HG02759 (cell line): ENCODE data around the gene RNF217.
"Not testable (repeated sequence)": the region's sequence is repeated elsewhere in the genome, so short reads cannot be mapped to it uniquely, and the experiment has no call there.

Experiments
- ATAC-seq: cut with Tn5 transposase; IDR thresholded peaks from one replicate; pipeline ENCODE4 v1.9.1; 2021; ENCODE audit warnings: mild to moderate bottlenecking, moderate library complexity; ENCODE audit not compliant: unreplicated experiment

Gene RNF217

DNA sequence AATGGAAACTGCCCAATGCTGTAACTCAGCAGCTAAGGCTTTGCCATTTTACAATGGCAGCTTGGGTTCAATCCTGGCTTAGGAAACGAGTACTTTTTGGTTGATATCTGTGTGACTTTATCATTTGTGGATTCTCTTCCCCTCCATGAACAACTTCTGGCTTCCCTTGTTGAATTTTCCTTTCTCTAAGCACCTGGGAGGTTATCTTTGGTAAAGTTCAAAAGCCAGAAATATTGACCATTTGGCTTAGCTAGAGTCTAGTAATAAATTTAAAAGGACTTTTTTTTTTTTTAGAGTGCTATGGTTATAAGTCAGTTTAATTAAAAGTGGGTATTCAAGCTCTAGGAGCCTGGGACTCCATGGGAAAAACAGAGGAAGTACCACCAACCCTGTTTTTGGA lies 159.7 kb downstream of the RNF217 start:
- ATAC-seq, result no peak

DNA sequence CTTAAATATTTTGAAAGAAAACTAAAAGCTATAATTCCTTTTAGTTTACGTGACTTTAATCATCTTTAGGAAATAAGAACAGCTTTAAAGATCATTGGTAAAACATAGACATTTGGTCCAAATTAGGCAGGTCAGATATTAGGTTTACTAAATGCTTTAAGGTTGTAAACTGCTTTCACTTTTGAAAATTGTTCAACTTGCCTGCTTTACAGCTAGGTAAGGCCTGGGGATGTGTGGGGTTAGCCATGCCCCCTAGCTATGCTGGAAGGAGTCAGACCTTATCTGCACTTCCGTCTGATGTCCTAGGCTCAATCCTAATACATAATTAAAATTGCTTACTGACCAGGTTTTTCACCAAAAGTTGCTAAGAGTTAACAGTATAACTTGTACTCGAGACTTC lies 160.8 kb downstream of the RNF217 start:
- no peak for ATAC-seq

DNA sequence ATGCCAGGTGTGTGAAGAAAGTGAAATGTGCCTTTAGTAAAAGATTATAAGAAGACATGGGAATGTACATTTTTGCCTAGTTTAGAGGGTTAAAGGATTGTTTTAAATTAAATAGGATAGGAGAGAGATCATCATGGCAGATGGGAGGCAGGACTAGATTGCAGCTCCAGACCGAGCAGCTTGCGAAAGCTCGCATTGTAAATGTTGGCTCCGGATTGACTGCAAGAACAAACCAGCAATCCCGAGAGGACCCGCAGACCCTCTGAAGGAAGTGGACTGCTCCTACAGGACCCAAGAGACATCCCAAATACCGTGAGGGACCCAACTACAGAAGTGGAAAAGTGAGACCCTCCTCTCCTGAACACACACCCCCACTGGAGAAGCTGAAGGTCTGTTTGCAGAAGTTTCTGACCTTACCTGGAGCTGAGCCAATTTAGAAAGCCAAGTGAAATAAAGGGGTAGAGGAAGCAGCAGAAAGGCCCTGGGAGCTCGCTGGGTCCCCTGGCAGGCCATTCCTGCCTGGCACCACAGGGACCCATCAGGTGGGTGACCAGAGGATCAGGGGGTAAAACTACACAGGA lies 161.3 kb downstream of the RNF217 start:
- ATAC-seq, result no peak

DNA sequence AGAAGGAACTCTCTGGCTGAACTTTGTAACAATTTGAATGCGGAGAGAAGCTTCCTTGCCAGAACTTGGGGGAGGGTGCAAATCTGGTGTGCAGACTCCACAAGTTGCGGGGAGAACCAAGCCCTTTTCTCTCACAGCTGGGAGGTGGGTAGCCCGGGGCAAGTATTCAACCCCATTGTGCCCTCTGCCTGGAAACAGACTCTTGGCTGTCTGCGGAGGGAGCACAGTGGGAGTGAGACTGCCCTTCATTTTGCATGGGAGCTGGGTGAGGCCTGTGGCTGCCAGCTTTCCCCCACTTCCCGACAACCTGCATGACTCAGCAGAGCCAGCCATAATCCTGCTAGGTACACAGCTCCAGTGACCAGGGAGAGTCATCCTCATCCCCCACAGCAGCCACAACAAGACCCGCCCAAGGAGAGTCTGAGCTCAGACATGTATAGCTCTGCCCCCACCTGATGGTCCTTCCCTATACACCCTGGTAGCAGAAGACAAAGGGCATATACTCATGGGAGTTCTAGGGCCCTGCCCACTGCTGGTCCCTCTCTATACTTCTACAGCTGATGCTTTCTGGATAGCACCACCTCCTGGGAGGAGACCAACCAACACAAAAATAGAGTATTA lies 161.9 kb downstream of the RNF217 start:
- ATAC-seq, result no peak

DNA sequence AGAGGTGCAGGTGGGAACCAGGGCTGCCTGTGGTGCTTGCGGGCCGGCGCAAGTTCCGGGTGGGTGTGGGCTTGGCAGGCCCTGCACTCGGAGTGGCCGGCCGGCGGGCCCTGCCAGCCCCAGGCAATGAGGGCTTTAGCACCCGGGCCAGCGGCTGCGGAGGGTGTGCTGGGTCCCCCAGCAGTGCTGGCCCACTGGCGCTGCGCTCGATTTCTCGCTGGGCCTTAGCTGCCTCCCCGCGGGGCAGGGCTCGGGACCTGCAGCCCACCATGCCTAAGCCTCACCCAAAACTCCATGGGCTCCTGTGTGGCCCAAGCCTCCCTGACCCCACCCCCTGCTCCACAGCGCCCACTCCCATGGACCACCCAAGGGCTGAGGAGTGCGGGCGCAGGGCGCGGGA lies 163.6 kb downstream of the RNF217 start:
- not testable (repeated sequence) for ATAC-seq

DNA sequence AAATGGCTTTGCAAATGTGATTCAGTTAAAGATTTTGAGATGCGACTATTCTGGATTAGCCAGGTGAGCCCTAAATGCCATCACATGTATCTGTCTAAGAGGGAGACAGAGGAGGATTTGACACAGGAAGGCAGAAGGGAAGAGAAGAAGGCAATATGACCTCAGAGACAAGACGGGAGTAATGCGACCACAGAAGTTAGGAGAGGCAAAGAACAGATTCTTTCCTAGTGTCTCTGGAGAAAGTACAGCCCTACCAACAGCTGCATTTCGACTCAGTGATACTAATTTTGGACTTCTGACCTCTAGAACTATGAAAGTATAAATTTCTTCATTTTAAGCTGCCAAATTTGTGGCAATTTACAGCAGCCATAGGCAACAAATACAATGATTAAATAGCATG lies 167.1 kb downstream of the RNF217 start:
- ATAC-seq, result no peak

DNA sequence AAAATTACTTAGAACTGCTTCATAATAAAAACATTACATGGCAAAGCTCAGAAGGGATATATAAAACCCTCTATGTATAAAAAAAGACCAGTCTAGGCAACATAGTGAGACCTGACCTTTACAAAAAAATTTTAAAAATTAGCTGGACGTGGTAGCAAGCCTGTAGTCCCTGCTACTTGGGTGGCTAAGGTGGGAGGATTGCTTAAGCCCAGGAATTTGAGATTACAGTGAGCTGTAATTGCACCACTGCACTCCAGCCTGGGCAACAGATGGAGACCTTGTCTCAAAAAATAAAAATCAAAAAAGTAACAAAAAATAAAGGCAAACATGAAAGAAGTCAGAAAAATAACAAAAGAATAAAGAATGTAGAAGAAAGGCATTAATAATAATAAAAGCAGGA lies 169.8 kb downstream of the RNF217 start:
- ATAC-seq, result no peak

DNA sequence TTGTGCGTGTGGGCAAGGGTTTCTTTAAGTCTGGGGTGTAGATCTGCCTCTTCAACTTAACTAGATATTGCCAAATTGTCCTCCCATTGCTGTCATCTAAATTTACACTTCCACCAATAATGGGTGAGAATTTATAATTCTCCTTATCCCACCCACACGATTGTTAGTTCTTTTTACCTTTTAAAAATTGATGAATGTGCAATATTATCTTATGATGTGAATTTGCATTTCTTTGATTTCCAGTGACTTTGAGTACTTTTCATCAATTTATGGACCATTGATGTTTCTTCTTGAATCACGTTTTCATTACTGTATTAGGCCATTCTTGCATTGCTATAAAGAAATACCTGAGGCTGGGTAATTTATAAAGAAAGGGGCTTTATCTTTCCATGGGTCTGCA lies 174.1 kb downstream of the RNF217 start:
- ATAC-seq, result no peak

DNA sequence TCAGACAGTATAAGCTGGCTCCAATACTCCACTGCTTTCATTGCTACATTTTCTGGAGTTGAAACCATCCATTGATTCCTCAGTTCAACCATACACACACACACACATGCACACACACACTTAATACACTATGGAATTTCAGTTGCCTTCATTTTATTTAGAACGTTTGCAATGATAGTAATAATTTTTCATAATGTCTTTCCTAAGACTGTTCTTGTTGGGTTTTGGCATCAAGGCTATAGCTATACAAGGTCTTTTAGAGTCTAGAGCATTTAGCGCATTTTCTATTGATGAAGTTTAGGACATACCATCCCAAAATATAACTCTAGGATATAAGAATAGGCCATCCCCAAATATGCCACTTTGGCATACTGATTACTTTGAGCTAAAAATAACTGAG lies 175.8 kb downstream of the RNF217 start:
- ATAC-seq, result no peak

DNA sequence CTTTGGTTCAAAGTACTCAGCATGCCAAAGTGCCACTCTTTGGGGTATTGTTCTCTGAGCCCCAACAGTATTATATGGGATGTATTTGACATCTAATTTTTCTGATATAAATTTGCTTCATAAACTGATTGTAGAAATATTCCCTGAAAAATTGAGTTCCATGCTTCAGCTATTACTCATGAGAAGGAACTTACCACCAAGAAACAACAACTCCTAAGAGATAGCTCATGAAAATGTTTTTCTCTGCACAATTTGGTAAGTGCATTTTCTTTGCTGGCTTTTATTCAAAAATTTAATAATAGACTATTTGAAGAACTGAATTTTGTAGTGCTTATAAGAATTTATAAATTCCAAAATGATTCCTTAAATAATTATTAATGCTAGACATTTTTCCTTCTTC lies 178.6 kb downstream of the RNF217 start:
- ATAC-seq, result no peak
